K562 treated with DMSO at 1 percent for 12 hours (cell line): ENCODE measurements around the gene CLEC19A. TPM values are rescaled to one million over a fixed set of nuclear protein-coding genes. Genes with fewer than 3 reads are reported as not detected.

Experiments
- total RNA-seq: library from RNA; unstranded; fragments of 300-600 nt; gene quantifications from 2 replicates; pipeline ENCODE4 v1.2.3, GENCODE V29; 2022; ENCODE audit not compliant: insufficient read depth

The CLEC19A gene
- not detected in 2 replicates for total RNA-seq

DNA sequence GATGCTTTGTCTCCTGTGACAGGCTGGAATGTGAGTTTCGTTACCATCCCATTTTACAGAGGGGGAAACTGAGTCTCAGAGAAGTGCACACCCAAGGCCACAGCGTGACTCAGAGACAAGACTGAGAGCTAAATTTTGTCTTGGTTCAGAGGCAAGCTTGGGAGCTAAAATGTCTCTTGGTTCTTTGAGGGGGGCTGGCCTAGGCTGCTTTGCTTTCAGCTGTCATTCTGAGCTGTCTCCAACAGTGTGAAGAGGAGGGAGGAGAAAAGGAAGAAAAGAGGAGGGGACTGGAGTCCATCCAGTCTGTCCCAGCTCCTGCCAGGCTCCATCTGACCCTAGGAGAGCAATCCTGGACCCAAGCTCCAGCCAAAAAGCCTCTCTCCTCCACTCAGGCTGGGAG lies at the start of gene CLEC19A:
TSS of gene CLEC19A (plus strand) at position 301 of the 400 bp plus-strand sequence. CDS start 121 bp downstream, outside the sequence.

Other genes starting within 250 kb of the CLEC19A start
- gene COQ7, start 218.1 kb upstream of the CLEC19A start, total RNA-seq, result 7.9 and 10.1 TPM in 2 replicates
- 2.3 and 6.7 TPM in 2 replicates for gene ITPRIPL2, start 171.8 kb upstream of the CLEC19A start, total RNA-seq
- gene SYT17, start 117.5 kb upstream of the CLEC19A start, total RNA-seq, result 0.25 TPM in 1 of 2 replicates, not detected in the other
- 0.48 and 1.1 TPM in 2 replicates for gene TMC5, start 132.2 kb downstream of the CLEC19A start, total RNA-seq
- gene GDE1, start 236.4 kb downstream of the CLEC19A start, total RNA-seq, result 39.1 and 78.9 TPM in 2 replicates
- 1.9 and 12.3 TPM in 2 replicates for gene CCP110, start 238.2 kb downstream of the CLEC19A start, total RNA-seq